ENCODE results near the gene PREP. TPM values are rescaled to one million over a fixed set of nuclear protein-coding genes. Genes with fewer than 3 reads are reported as not detected.

PREP gene
- total and polyA plus RNA-seq, 4 experiments from 2014 or later = 29.8 to 43.6 (median 34.6) TPM

GRCh38 chr6:105274678-105275077 is 128.2 kb downstream of the PREP start:
- Mint-ChIP-seq H3K4me1 (peaks cover 0 to 5% (median 2%) of the 10 kb centered on the region in 4 donors), H3K4me3 (no peak overlapping the region), H3K27me3 (no peaks in the 10 kb centered on the region), H3K36me3 (peaks cover 38 to 42% of the 10 kb centered on the region in 2 donors), H3K9me3 (peaks cover 0 to 2% (median 0%) of the 10 kb centered on the region in 8 donors), H3K27ac (no peak overlapping the region)
- ChIA-PET CTCF (ENCODE audit: partially characterized antibody) (no interaction called here), POLR2A (ENCODE audit: partially characterized antibody) (no interaction called here)
- Histone ChIP-seq H3K4me1 (ENCODE audit: insufficient read depth, low read length) (no peaks in the 10 kb centered on the region), H3K27ac (ENCODE audit: low read depth, low read length) (no peak overlapping the region), H3K27me3 (ENCODE audit: insufficient read depth, low read length) (no peaks in the 10 kb centered on the region), H3K4me3 (ENCODE audit: low read length in 2 of 2) (no peak overlapping the region), H3K36me3 (ENCODE audit: insufficient read depth, low read length) (peaks cover 17% of the 10 kb centered on the region), H3K9me3 (ENCODE audit: control insufficient read depth in 1 of 2, low read length in 2 of 2) (no peaks in the 10 kb centered on the region)
- no peak for DNase-seq
- intact Hi-C loops (cut with micrococcal nuclease) = no loop called here

- DNase-seq = no peak
- H3K4me1 ChIP-seq (ENCODE audit: insufficient read depth, low read length) = no peaks in the 10 kb centered on the region
- Mint-ChIP-seq H3K9me3 (peaks cover 0 to 2% (median 0%) of the 10 kb centered on the region in 8 donors), H3K36me3 (peaks cover 27 to 33% of the 10 kb centered on the region in 2 donors), H3K27me3 (no peaks in the 10 kb centered on the region), H3K4me3 (no peak overlapping the region), H3K4me1 (peaks cover 0 to 5% (median 2%) of the 10 kb centered on the region in 4 donors), H3K27ac (peak overlapping the region in 3 of 7 donors; percentile 51 to 59 (median 58))
- H3K36me3 ChIP-seq (ENCODE audit: insufficient read depth, low read length) = peaks cover 14% of the 10 kb centered on the region
- H3K9me3 ChIP-seq (ENCODE audit: control insufficient read depth in 1 of 2, low read length in 2 of 2) = no peaks in the 10 kb centered on the region
- H3K27me3 ChIP-seq (ENCODE audit: insufficient read depth, low read length) = no peaks in the 10 kb centered on the region
- intact Hi-C loops (cut with micrococcal nuclease) = no loop called here
- CTCF ChIA-PET (ENCODE audit: partially characterized antibody) = no interaction called here
- H3K27ac ChIP-seq (ENCODE audit: low read depth, low read length) = no peak overlapping the region
- no peak overlapping the region for H3K4me3 ChIP-seq (ENCODE audit: low read length in 2 of 2)
- POLR2A ChIA-PET (ENCODE audit: partially characterized antibody) = no interaction called here
These were observed 129.3 kb downstream of the PREP start for GRCh38 chr6:105273589-105273988.

- Mint-ChIP-seq H3K4me3 (no peak overlapping the region), H3K27ac (peak overlapping the region in 1 of 7 donors; percentile 2), H3K9me3 (peaks cover 0 to 2% (median 0%) of the 10 kb centered on the region in 8 donors), H3K36me3 (peaks cover 19 to 26% of the 10 kb centered on the region in 2 donors), H3K4me1 (peaks cover 0 to 5% (median 2%) of the 10 kb centered on the region in 4 donors), H3K27me3 (no peaks in the 10 kb centered on the region)
- Histone ChIP-seq H3K27ac (ENCODE audit: low read depth, low read length) (no peak overlapping the region), H3K9me3 (ENCODE audit: control insufficient read depth in 1 of 2, low read length in 2 of 2) (no peaks in the 10 kb centered on the region), H3K4me1 (ENCODE audit: insufficient read depth, low read length) (no peaks in the 10 kb centered on the region), H3K27me3 (ENCODE audit: insufficient read depth, low read length) (no peaks in the 10 kb centered on the region), H3K36me3 (ENCODE audit: insufficient read depth, low read length) (peaks cover 6% of the 10 kb centered on the region), H3K4me3 (ENCODE audit: low read length in 2 of 2) (no peak overlapping the region)
- ChIA-PET CTCF (ENCODE audit: partially characterized antibody) (no interaction called here), POLR2A (ENCODE audit: partially characterized antibody) (no interaction called here)
- DNase-seq = no peak
- intact Hi-C loops (cut with micrococcal nuclease) = no loop called here
These were observed 130.1 kb downstream of the PREP start for GRCh38 chr6:105272786-105273185.

- Histone ChIP-seq H3K27ac (ENCODE audit: low read depth, low read length) (no peak overlapping the region), H3K27me3 (ENCODE audit: insufficient read depth, low read length) (no peaks in the 10 kb centered on the region), H3K36me3 (ENCODE audit: insufficient read depth, low read length) (no peaks in the 10 kb centered on the region), H3K9me3 (ENCODE audit: control insufficient read depth in 1 of 2, low read length in 2 of 2) (no peaks in the 10 kb centered on the region), H3K4me1 (ENCODE audit: insufficient read depth, low read length) (no peaks in the 10 kb centered on the region), H3K4me3 (ENCODE audit: low read length in 2 of 2) (no peak overlapping the region)
- Mint-ChIP-seq H3K27ac (no peak overlapping the region), H3K9me3 (peaks cover 0 to 6% (median 4%) of the 10 kb centered on the region in 8 donors), H3K4me1 (peaks cover 0 to 5% (median 2%) of the 10 kb centered on the region in 4 donors), H3K36me3 (peaks cover 0 to 7% of the 10 kb centered on the region in 2 donors), H3K4me3 (no peak overlapping the region), H3K27me3 (peaks cover 0 to 1% of the 10 kb centered on the region in 2 donors)
- intact Hi-C loops (cut with micrococcal nuclease) = no loop called here
- no peak for DNase-seq
- CTCF ChIA-PET (ENCODE audit: partially characterized antibody) = no interaction called here
- POLR2A ChIA-PET (ENCODE audit: partially characterized antibody) = no interaction called here
These were observed 132.4 kb downstream of the PREP start for GRCh38 chr6:105270511-105270910.

DNA sequence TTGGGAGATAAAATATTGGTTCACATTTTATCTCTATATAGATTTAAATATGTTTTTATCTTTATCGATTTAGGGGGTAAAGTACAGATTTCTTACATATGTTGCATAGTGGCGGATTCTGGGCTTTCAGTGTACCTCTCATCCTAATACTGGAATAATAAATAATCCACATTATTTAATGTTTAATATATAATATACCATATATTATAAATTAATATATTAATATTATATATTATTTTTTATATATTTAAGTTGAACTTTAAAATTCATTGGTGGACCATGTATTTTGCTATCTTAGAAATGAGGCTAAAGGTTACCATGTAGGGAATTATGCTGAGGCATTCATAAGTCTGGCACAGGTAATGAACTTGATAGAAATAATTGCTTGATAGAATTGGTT is 133.5 kb downstream of the PREP start:
- H3K36me3 ChIP-seq (ENCODE audit: insufficient read depth, low read length) = no peaks in the 10 kb centered on the region
- Mint-ChIP-seq H3K9me3 (peaks cover 0 to 6% (median 4%) of the 10 kb centered on the region in 8 donors), H3K4me1 (peaks cover 0 to 5% (median 2%) of the 10 kb centered on the region in 4 donors), H3K36me3 (peaks cover 0 to 5% of the 10 kb centered on the region in 2 donors), H3K4me3 (no peak overlapping the region), H3K27me3 (peaks cover 0 to 1% of the 10 kb centered on the region in 2 donors), H3K27ac (no peak overlapping the region)
- intact Hi-C loops (cut with micrococcal nuclease) = no loop called here
- POLR2A ChIA-PET (ENCODE audit: partially characterized antibody) = no interaction called here
- no peaks in the 10 kb centered on the region for H3K9me3 ChIP-seq (ENCODE audit: control insufficient read depth in 1 of 2, low read length in 2 of 2)
- no peak for DNase-seq
- no peak overlapping the region for H3K4me3 ChIP-seq (ENCODE audit: low read length in 2 of 2)
- CTCF ChIA-PET (ENCODE audit: partially characterized antibody) = no interaction called here
- no peaks in the 10 kb centered on the region for H3K27me3 ChIP-seq (ENCODE audit: insufficient read depth, low read length)
- no peak overlapping the region for H3K27ac ChIP-seq (ENCODE audit: low read depth, low read length)
- no peaks in the 10 kb centered on the region for H3K4me1 ChIP-seq (ENCODE audit: insufficient read depth, low read length)

DNA sequence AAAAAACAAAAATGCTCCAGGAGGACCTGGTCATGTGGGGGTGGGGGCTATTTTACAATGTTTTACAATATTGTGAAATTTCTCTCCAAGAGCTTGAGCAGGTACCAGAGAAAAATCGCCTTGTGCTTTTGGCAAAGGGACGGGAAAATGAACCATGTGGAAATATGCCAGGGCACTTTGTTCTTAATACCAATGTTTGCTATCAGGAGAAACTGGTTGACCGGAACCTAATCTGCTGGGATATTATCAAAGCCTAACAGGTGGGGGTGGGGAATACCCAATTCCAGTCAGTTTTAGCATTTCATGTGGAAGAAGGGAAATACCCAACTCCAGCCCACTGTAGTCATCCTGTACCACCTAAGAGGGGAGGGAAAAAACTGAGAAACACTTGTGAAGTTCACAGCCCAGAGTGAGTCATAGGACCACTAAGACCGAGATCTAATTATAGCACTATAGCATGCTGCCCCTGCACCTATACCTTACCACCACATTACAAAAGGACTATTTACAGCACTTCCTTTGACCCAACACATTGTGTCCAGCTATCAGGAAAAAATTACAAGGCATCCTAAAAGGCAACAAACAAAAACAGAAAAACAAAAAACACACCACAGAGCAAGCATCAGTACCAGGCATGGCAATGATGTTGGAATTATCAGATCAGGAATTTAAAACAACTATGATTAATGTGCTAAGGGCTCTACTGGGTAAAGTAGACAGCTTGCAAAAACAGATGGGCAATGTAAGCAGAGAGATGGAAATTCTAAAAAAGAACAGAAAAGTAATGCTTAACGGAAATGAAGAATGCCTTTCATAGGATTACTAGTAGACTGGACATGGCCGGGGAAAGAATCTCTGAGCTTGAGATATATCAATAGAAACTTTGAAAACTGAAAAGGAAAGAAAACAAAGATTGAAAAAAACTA is 138.9 kb downstream of the PREP start:
- Mint-ChIP-seq H3K9me3 (peaks cover 0 to 6% (median 4%) of the 10 kb centered on the region in 8 donors), H3K27me3 (peaks cover 4 to 8% of the 10 kb centered on the region in 2 donors), H3K4me1 (no peaks in the 10 kb centered on the region), H3K36me3 (peaks cover 0 to 5% of the 10 kb centered on the region in 2 donors), H3K27ac (no peak overlapping the region), H3K4me3 (no peak overlapping the region)
- Histone ChIP-seq H3K4me3 (ENCODE audit: low read length in 2 of 2) (no peak overlapping the region), H3K27ac (ENCODE audit: low read depth, low read length) (no peak overlapping the region), H3K4me1 (ENCODE audit: insufficient read depth, low read length) (no peaks in the 10 kb centered on the region), H3K27me3 (ENCODE audit: insufficient read depth, low read length) (no peaks in the 10 kb centered on the region), H3K9me3 (ENCODE audit: control insufficient read depth in 1 of 2, low read length in 2 of 2) (no peaks in the 10 kb centered on the region), H3K36me3 (ENCODE audit: insufficient read depth, low read length) (no peaks in the 10 kb centered on the region)
- intact Hi-C loops (cut with micrococcal nuclease) = no loop called here
- POLR2A ChIA-PET (ENCODE audit: partially characterized antibody) = no interaction called here
- CTCF ChIA-PET (ENCODE audit: partially characterized antibody) = no interaction called here
- no peak for DNase-seq

DNA sequence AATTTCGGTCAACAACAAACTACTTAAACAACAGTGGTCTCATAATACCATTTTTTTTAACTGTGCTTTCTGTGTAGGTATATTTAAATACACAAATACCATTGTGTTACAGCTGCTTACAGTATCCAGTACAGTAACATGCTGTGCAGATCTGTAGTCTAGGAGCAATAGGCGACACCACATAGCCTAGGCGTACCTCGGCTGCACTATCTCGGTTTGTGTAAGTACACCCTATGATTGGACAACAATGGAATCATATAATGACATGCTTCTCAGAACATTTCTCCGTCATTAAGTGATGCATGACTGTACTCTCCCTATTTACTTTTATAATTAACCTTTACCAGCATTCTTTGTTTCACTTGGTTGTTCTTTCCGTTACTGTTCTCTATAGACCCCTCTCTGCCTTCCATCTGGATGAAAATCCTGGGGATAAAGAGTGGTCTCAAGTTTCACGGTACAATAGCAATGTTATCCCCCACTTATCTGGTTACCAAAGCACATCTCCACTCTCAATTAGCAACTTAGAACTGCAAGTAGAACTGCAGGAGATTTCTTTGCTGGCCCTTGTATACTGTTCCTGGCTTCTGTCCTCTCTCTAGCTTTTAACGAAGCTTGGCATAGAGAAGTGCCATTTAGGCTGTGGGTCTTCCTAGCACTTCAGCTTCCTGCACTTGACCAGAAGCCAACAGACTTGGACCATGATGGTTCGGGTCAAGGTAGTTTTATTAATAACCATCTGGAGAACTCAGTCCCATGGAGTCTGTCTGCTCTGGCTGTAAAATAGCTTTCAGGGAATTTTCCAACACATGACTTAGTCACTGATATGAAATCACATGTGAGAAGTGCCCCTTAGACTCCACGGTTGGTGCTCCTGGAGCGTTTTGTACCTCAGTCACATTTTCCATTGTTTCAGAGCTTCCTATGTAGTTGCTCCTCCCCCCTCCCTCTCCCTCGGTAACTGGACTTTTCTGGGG is 142.7 kb downstream of the PREP start:
- peaks cover 6 to 8% of the 10 kb centered on the region in 2 donors for H3K27me3 Mint-ChIP-seq
- H3K27ac Mint-ChIP-seq = no peak overlapping the region
- no peak overlapping the region for H3K4me3 Mint-ChIP-seq
- POLR2A ChIA-PET (ENCODE audit: partially characterized antibody) = no interaction called here
- H3K4me1 ChIP-seq (ENCODE audit: insufficient read depth, low read length) = no peaks in the 10 kb centered on the region
- intact Hi-C loops (cut with micrococcal nuclease) = no loop called here
- H3K4me1 Mint-ChIP-seq = no peaks in the 10 kb centered on the region
- H3K4me3 ChIP-seq (ENCODE audit: low read length in 2 of 2) = no peak overlapping the region
- no peaks in the 10 kb centered on the region for H3K36me3 ChIP-seq (ENCODE audit: insufficient read depth, low read length)
- H3K36me3 Mint-ChIP-seq = no peaks in the 10 kb centered on the region
- no peak for DNase-seq
- CTCF ChIA-PET (ENCODE audit: partially characterized antibody) = no interaction called here
- H3K9me3 Mint-ChIP-seq = peaks cover 0 to 1% (median 0%) of the 10 kb centered on the region in 8 donors
- H3K27me3 ChIP-seq (ENCODE audit: insufficient read depth, low read length) = no peaks in the 10 kb centered on the region
- H3K9me3 ChIP-seq (ENCODE audit: control insufficient read depth in 1 of 2, low read length in 2 of 2) = no peaks in the 10 kb centered on the region
- no peak overlapping the region for H3K27ac ChIP-seq (ENCODE audit: low read depth, low read length)
